Muscle layer of colon (tissue), 2 donors: ENCODE data around the gene SEC11A.
A peak's percentile ranks its signal among the peaks of the same experiment; 100 is the strongest.
"Not testable (repeated sequence)": the region's sequence is repeated elsewhere in the genome, so short reads cannot be mapped to it uniquely, and the experiment has no call there.

Experiments
- H3K27ac ChIP-seq: one replicate; pipeline ENCODE4 v1.7.0; 2013; ENCODE audit warnings: low read depth, mild to moderate bottlenecking, low read length, moderate library complexity
- H3K27me3 ChIP-seq, 2 donors: one replicate each; pipeline ENCODE4 v1.7.0; 2013; ENCODE audit warnings: low read length in 2 of 2, mild to moderate bottlenecking in 2 of 2; ENCODE audit not compliant: insufficient read depth in 2 of 2, control insufficient read depth in 1 of 2
- H3K36me3 ChIP-seq: one replicate; pipeline ENCODE4 v1.7.0; 2013; ENCODE audit warnings: mild to moderate bottlenecking, low read length; ENCODE audit not compliant: insufficient read depth
- H3K4me1 ChIP-seq: one replicate; pipeline ENCODE4 v1.7.0; 2013; ENCODE audit warnings: mild to moderate bottlenecking, low read length; ENCODE audit not compliant: insufficient read depth
- H3K4me3 ChIP-seq, 2 donors: one replicate each; pipeline ENCODE4 v1.7.0; 2013; ENCODE audit warnings: low read length in 2 of 2, low read depth in 1 of 2, mild to moderate bottlenecking in 1 of 2, moderate library complexity in 1 of 2
- H3K9ac ChIP-seq: one replicate; pipeline ENCODE4 v1.7.0; 2013; ENCODE audit warnings: low read length
- H3K9me3 ChIP-seq: one replicate; pipeline ENCODE4 v1.7.0; 2013; ENCODE audit warnings: mild to moderate bottlenecking, low read length
- donor health status: abdominal sarcoma.
- donor health status: Adenocarcinoma of cecum.

Gene SEC11A

DNA sequence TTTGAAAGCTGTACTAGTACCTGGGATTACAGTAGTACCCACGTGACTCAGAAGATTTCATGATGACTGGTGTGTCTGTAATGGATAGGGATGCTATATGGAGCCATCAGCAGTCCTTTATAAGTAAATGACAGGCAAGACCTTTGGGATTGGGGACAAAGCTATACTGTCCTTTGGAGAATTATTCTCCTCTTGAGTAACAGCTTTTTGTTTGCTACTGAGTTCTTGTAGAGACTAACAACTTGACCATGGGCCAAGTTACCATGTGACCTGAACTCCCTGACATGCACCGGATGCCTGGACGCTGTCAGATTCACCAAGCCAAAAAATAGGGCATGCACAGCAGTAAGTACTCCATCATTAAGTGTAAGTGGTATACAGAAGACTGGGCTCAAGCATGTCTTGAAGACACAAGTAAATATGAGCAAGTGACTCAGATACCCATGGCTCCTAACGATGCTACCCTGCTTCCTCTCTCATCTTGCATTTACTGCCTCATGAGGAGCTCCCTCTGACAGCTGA lies 12.9 kb downstream of the SEC11A start:
- peak overlapping the region; percentile 4 for H3K27ac ChIP-seq

DNA sequence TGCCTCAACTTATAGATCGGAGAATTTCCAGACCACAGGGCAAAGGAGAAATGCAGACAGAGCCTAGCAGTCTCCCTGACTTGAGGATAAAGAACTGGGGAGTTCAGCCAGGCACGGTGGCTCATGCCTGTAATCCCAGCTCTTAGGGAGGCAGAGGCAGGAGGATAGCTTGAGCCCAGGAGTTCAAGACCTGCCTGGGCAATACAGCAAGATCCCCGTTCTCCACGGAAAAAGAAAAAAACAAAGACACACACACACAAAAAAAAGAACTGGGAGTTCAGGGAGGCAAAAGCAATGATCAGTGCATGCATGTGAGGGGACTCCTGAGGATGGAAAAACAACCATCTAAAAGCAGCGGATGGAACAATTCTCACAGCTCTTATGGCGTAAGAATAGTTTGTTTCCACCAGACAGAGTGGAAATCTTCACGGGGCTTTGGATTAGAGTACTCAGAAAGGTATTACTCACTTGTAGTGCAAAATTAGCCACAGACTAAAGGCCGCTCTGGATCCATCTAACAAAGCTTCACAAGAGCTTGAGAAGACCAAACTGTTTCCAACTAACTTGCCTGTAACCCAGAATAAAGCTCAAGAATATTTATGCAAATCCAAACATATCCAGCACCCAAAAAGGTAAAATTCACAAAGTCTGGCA lies 16.3 kb downstream of the SEC11A start:
- H3K27ac ChIP-seq, result no peak overlapping the region
- H3K36me3 ChIP-seq, result no peaks in the 10 kb centered on the region
- H3K9ac ChIP-seq, result no peak overlapping the region
- H3K4me1 ChIP-seq, result peaks cover 11% of the 10 kb centered on the region
- no peaks in the 10 kb centered on the region for H3K27me3 ChIP-seq
- no peak overlapping the region for H3K4me3 ChIP-seq
- H3K9me3 ChIP-seq, result no peaks in the 10 kb centered on the region

More for the DNA sequence above, 12.9 kb downstream of the SEC11A start:
- Histone ChIP-seq H3K4me3 (no peak overlapping the region), H3K27me3 (no peaks in the 10 kb centered on the region), H3K9me3 (no peaks in the 10 kb centered on the region), H3K36me3 (no peaks in the 10 kb centered on the region), H3K9ac (no peak overlapping the region), H3K4me1 (peaks cover 11% of the 10 kb centered on the region)

DNA sequence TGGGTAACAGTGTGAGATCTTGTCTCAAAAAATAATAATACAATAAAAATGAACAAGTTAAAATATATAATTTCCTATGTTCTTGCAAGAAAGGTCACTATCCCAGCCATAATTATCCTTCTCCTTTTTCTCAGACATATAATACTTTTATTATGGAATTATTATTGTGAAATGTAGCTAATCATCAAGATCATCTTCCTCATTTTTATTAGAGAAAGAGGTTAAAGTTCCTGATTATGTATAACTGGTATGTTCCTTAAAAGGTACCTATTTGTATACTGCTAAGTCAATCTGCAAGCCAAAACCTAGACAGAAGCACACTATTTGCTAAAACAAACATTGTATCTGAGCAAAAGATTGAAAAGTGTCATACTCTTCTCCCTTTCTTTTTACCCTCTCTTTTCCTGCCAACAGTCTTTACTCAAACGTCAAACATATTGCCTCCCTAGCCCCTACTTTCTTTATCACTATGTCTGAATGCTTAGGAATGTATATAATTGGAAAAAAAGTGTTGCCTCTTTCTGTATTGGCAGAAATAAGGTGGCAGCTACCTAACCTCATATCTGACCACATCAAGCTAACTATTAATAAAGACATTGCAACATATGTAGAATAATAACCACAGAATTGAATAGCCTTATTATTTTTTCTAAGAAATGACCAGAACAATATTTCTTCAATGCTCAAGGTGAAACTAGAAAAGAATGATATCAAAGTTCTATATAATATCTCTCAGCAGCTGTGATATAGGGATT lies 18.5 kb downstream of the SEC11A start:
- Histone ChIP-seq H3K9me3 (no peaks in the 10 kb centered on the region), H3K9ac (no peak overlapping the region), H3K36me3 (no peaks in the 10 kb centered on the region), H3K4me3 (no peak overlapping the region), H3K27me3 (no peaks in the 10 kb centered on the region), H3K4me1 (no peaks in the 10 kb centered on the region), H3K27ac (no peak overlapping the region)

DNA sequence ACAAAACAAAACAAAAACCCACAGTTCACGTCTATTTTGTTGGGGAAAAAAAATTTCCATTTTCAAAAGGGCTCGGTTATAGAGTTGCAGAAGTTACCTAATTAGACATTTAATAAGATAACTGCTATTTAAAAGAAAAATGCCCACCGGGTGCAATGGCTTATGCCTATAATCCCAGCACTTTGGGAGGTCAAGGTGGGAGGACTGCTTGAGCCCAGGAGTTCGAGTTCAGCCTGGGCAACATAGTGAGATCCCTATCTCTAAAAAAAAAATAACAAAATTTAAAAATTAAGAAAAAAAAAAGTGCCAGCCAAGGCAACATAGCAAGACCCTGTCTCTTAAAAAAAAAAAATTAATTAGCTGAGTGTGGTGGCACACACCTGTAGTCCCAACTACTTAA lies 19.2 kb downstream of the SEC11A start:
- H3K4me3 ChIP-seq, result no peak overlapping the region
- H3K4me1 ChIP-seq, result no peaks in the 10 kb centered on the region
- no peak overlapping the region for H3K27ac ChIP-seq
- no peaks in the 10 kb centered on the region for H3K36me3 ChIP-seq
- no peaks in the 10 kb centered on the region for H3K27me3 ChIP-seq
- no peaks in the 10 kb centered on the region for H3K9me3 ChIP-seq
- H3K9ac ChIP-seq, result no peak overlapping the region

DNA sequence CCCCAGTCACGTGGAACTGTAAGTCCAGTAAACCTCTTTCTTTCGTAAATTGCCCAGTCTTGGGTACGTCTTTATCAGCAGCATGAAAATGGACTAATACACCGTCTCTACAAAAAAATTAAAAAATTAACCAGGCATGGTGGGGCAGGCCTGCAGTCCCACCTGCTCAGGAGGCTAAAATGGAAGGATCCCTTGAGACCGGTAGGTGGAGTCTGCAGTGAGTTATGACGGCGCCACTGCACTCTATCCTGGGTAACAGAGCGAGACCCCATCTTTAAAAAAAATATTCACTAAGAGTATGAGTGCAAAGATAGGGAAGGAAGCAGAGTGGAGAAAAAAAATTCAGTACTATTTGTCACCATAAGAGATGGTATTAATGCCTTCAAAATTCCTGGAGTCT lies 25.6 kb downstream of the SEC11A start:
- Histone ChIP-seq H3K4me3 (no peak overlapping the region), H3K9me3 (no peaks in the 10 kb centered on the region), H3K27me3 (no peaks in the 10 kb centered on the region), H3K4me1 (no peaks in the 10 kb centered on the region), H3K27ac (no peak overlapping the region), H3K9ac (no peak overlapping the region), H3K36me3 (no peaks in the 10 kb centered on the region)

DNA sequence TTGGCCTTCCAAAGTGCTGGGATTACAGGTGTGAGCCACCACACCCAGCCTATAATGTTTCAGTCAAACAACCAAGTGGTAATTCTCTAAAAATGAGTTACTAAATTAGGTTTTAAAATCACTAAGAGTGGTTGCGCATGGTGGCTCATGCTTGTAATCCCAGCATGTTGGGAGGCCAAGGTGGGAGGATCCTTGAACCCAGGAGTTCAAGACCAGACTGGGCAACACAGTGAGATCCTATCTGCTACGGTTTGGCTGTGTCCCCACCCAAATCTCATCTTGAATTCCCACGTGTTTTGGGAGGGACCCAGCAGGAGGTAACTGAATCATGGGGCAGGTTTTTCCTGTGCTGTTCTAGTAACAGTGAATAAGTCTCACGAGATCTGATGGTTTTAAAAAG lies 26.1 kb downstream of the SEC11A start:
- H3K9ac ChIP-seq, result no peak overlapping the region
- H3K4me3 ChIP-seq, result no peak overlapping the region
- H3K36me3 ChIP-seq, result no peaks in the 10 kb centered on the region
- no peaks in the 10 kb centered on the region for H3K4me1 ChIP-seq
- H3K27me3 ChIP-seq, result no peaks in the 10 kb centered on the region
- no peak overlapping the region for H3K27ac ChIP-seq
- no peaks in the 10 kb centered on the region for H3K9me3 ChIP-seq

DNA sequence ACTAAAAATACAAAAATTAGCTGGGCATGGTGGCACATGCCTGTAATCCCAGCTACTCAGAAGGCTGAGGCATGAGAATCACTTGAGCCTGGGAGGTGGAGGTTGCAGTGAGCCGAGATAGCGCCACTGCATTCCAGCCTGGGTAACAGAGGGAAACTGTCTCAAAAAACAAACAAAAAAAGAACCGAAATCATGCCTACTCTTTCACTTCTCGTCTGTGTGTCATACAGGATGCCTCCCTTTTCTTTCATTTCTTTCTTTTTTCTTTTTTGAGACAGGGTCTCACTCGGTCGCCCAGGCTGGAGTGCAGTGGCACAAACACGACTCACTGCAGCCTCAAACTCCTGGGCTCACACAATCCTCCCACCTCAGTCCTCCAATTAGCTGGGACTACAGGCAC lies 29.5 kb downstream of the SEC11A start:
- H3K36me3 ChIP-seq, H3K27ac ChIP-seq, H3K4me1 ChIP-seq, H3K9ac ChIP-seq, H3K27me3 ChIP-seq, H3K9me3 ChIP-seq, H3K4me3 ChIP-seq: not testable (repeated sequence)

DNA sequence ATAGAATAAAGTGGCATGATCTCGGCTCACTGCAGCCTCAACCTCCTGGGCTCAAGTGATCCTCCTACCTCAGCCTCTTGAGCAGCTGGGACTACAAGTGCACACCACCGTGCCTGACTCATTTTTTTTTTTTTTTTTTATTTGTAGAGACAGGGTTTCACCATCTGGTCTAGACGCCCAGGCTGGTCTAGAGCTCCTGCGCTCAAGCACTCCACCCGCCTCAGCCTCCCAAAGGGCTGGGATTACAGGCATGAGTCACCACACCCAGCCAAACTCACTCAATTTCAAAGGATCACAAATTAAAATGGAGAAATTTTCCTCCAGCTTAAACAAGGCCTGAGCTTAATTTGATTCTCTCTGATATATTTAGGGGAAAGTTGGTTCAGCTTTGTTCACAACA lies 30.6 kb downstream of the SEC11A start:
- Histone ChIP-seq H3K4me3 (no peak overlapping the region), H3K4me1 (no peaks in the 10 kb centered on the region), H3K9ac (no peak overlapping the region), H3K27me3 (no peaks in the 10 kb centered on the region), H3K27ac (no peak overlapping the region), H3K36me3 (peaks cover 4% of the 10 kb centered on the region), H3K9me3 (no peaks in the 10 kb centered on the region)

DNA sequence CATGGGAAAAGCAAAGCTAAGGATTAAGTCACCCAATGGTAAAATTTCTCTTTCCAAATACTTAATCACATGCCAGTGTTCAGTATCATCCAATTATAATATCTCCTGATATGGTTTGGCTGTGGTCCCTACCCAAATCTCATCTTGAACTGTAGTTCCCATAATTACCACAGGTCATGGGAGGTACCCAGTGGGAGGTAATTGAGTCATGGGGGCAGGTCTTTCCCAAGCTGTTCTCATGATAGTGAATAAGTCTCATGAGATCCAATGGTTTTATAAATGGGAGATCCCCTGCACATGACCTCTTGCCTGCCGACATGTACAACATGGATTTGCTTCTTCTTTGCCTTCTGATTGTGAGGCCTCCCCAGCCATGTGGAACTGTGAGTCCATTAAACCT lies 31.8 kb downstream of the SEC11A start:
- peaks cover 12% of the 10 kb centered on the region for H3K36me3 ChIP-seq

DNA sequence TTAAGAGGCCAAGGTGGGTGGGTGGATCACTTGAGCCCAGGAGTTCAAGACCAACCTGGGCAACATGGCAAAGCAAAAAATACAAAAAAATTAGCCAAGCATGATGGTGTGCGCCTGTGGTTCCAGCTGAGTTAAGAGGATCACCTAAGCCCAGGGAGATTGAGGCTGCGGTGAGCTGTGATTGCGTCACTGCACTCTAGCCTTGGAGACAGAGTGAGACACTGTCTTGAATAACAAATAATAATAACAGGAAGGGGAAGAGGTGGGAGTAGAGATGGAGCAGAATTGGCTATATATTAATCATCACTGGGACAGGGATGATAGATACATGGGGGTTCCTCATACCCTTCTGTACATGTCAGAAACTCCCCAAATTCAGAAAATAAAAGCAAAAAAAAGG lies 34.1 kb downstream of the SEC11A start:
- peaks cover 12% of the 10 kb centered on the region for H3K36me3 ChIP-seq

More for the DNA sequence above, 31.8 kb downstream of the SEC11A start:
- Histone ChIP-seq H3K9ac (no peak overlapping the region), H3K27ac (no peak overlapping the region), H3K27me3 (no peaks in the 10 kb centered on the region), H3K9me3 (no peaks in the 10 kb centered on the region), H3K4me3 (no peak overlapping the region), H3K4me1 (no peaks in the 10 kb centered on the region)

DNA sequence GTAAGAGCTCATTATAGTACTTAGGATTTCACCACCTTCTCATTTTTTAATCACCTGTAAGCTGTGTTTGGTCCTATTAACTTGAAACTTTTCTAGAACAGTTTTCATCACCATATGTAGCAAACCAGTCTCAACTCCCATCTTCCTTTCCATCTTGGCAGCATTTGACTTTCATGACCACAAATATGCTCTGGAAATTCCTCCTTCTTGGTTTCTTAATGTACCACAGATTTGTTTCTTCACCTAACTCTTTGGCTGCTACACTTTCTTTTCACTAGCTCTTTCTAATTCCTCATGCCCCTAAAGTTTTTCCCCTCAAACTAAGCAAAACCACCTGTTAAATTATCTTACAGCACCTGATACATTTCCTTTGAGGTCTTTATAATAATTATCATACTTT lies 44.7 kb downstream of the SEC11A start:
- H3K9ac ChIP-seq, result no peak overlapping the region

More for the DNA sequence above, 34.1 kb downstream of the SEC11A start:
- H3K9ac ChIP-seq, result no peak overlapping the region
- no peak overlapping the region for H3K27ac ChIP-seq
- no peaks in the 10 kb centered on the region for H3K4me1 ChIP-seq
- H3K9me3 ChIP-seq, result no peaks in the 10 kb centered on the region
- no peaks in the 10 kb centered on the region for H3K27me3 ChIP-seq
- no peak overlapping the region for H3K4me3 ChIP-seq

DNA sequence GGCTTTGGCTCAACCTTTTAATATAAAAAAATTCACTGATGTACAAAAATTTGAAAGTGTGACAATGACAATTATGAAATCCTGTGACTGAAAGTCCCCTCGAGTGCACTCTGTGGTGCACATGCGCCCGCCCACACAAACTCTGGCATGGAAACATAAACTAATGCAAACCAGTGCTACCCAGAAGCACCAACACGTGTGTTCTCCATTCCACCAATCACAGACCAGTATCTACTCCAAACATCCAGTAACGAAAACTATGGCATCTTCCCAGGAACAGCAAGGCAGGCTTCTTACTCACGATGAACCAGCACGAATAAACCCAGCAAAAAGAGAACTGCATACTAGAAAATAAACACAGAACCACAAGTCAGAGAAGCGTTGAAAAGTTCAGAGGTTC lies 46.2 kb downstream of the SEC11A start:
- H3K9me3 ChIP-seq, result no peaks in the 10 kb centered on the region
- no peaks in the 10 kb centered on the region for H3K4me1 ChIP-seq
- no peaks in the 10 kb centered on the region for H3K27me3 ChIP-seq
- H3K9ac ChIP-seq, result no peak overlapping the region
- peaks cover 32% of the 10 kb centered on the region for H3K36me3 ChIP-seq
- no peak overlapping the region for H3K27ac ChIP-seq
- no peak overlapping the region for H3K4me3 ChIP-seq

More for the DNA sequence above, 44.7 kb downstream of the SEC11A start:
- no peaks in the 10 kb centered on the region for H3K27me3 ChIP-seq
- H3K4me1 ChIP-seq, result no peaks in the 10 kb centered on the region
- H3K36me3 ChIP-seq, result peaks cover 26% of the 10 kb centered on the region
- H3K27ac ChIP-seq, result no peak overlapping the region
- no peaks in the 10 kb centered on the region for H3K9me3 ChIP-seq
- no peak overlapping the region for H3K4me3 ChIP-seq
